Uterus (tissue), 2 donors: ENCODE measurements around the gene SMARCA4.

Source experiments
- POLR2A ChIP-seq, 2 donors: fragments of 450-650 bp; IDR thresholded peaks; one replicate each; pipeline ENCODE4 v1.6.1; 2016; ENCODE audit warnings: antibody characterized with exemption in 2 of 2, mild to moderate bottlenecking in 1 of 2, moderate library complexity in 1 of 2
- TF ChIP-seq, protein P1 (sequence below), 4 experiments: fragments of 200-600 bp in 2 of 4; fragments of 450-650 bp in 2 of 4; sonication (generic) in 2 of 4; IDR thresholded peaks; one replicate each; pipeline ENCODE4 v1.5.1; 2016 to 2019; ENCODE audit warnings: antibody characterized with exemption in 4 of 4, mild to moderate bottlenecking in 2 of 4, moderate library complexity in 1 of 4

DNA sequence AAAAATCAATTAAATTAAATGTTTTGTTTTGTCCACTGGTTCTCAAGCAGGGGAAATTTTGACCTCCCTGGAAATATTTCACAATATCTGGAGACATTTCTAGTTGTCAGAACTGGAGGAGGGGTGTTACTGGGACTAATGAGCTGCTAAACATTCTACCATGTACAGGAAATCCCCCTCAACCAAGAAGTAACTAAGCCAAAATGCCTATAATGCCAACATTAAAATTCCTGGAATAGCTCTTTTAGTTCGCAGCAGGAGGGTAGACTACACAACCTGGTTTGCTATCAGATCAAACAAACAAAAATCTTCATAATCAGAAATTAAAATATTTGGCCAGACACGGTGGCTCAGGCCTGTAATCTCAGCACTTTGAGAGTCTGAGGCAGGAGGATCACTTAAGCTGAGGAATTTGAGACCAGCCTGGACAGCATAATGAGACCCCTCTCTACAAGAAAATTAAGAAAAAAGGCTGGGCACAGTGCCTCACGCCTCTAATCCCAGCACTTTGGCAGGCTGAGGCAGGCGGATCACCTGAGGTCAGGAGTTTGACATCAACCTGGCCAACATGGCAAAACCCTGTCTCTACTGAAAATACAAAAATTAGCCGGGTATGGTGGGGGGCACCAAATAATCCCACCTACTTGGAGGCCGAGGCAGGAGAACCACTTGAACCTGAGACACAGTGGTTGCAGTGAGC is 13.7 kb upstream of the SMARCA4 start:
- TF ChIP-seq, protein P1, sequence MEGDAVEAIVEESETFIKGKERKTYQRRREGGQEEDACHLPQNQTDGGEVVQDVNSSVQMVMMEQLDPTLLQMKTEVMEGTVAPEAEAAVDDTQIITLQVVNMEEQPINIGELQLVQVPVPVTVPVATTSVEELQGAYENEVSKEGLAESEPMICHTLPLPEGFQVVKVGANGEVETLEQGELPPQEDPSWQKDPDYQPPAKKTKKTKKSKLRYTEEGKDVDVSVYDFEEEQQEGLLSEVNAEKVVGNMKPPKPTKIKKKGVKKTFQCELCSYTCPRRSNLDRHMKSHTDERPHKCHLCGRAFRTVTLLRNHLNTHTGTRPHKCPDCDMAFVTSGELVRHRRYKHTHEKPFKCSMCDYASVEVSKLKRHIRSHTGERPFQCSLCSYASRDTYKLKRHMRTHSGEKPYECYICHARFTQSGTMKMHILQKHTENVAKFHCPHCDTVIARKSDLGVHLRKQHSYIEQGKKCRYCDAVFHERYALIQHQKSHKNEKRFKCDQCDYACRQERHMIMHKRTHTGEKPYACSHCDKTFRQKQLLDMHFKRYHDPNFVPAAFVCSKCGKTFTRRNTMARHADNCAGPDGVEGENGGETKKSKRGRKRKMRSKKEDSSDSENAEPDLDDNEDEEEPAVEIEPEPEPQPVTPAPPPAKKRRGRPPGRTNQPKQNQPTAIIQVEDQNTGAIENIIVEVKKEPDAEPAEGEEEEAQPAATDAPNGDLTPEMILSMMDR (IDR thresholded peaks at IDR 0.05), result no peak
- TF ChIP-seq POLR2A (IDR thresholded peaks at IDR 0.05), result no peak
